Activated CD8-positive, alpha-beta memory T cell treated with anti-CD3 and anti-CD28 coated beads, Interleukin-2, amount 50 U/mL, for 24 hours (primary cell): Measurements from ENCODE around the gene SEL1L.
"Not testable (repeated sequence)": the region's sequence is repeated elsewhere in the genome, so short reads cannot be mapped to it uniquely, and the experiment has no call there.

Source experiments
- DNase-seq: peaks from one replicate; pipeline ENCODE4 v3.0.0-alpha.2; 2020; ENCODE audit errors: extremely low read depth

Gene SEL1L

DNA sequence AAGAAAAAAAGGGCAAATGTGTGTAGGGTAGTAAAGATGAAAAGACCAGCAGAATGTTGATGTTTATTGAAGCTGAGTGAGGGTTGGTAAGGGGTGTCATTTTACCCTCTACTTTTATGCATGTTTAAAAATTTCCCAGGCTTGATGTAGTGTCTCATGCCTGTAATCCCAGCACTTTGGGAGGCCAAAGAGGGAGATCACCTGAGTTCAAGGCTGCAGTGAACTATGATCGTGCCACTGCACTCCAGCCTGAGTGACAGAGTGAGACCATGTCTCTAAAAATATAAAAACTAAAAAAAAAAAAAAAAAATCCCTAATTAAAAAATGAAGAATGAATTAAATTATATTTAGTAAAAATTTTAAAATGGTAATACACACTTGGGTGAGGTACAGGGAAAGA, 8.5 kb downstream of the SEL1L start:
- no peak for DNase-seq

DNA sequence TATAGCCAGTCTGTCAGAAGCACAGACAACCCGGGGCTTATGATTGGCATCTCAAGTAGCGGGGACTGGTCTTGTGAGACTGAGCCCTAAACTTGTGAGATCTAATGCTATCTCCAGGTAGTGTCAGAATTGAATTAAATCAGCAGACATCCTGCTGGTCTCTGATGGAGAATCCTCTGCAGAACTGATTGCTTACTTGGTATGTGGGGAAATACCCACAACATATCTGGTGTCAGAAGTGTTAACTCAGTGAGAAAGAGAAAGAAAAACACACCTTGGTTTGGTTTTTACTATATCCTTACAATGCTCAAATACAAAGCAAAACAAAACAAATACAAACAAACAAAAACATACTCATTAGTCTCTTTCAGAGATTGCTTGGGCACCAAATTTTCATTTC, 10.0 kb downstream of the SEL1L start:
- DNase-seq = no peak

DNA sequence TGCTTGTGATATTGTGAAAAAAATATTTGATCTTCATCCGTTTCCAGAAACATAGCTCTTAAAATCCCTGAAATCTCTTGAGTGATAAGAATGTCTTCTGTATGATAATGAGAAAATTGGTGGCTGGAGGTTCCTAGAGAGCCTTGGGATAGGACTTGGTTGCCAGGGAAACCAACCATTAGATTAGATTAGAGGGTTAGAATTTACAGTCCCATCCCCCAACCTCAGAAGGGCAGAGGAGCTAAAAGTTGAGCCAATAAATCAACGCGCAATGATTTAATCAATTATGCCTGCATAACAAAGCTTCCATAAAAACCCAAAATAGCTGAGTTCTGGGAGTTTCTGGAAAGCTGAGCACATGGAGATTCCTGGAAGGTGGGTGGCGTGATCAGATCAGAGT, 10.6 kb downstream of the SEL1L start:
- DNase-seq = no peak

DNA sequence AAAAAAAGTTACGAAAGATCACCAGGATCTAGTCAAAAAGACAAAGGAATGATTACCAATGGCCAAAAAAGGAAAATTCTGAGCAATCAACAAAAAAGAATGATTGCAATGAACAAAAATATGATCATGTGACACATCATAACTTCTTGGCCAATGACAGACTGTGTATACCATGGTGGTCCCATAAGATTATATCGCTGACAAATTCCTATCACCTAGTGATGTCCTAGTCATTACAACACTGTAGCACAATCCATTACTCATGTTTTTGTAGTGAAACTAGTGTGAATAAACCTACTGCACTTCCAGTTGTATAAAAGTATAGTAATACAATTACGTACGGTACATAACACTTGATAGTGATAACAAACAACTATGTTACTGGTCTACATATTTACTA, 12.3 kb downstream of the SEL1L start:
- no peak for DNase-seq

DNA sequence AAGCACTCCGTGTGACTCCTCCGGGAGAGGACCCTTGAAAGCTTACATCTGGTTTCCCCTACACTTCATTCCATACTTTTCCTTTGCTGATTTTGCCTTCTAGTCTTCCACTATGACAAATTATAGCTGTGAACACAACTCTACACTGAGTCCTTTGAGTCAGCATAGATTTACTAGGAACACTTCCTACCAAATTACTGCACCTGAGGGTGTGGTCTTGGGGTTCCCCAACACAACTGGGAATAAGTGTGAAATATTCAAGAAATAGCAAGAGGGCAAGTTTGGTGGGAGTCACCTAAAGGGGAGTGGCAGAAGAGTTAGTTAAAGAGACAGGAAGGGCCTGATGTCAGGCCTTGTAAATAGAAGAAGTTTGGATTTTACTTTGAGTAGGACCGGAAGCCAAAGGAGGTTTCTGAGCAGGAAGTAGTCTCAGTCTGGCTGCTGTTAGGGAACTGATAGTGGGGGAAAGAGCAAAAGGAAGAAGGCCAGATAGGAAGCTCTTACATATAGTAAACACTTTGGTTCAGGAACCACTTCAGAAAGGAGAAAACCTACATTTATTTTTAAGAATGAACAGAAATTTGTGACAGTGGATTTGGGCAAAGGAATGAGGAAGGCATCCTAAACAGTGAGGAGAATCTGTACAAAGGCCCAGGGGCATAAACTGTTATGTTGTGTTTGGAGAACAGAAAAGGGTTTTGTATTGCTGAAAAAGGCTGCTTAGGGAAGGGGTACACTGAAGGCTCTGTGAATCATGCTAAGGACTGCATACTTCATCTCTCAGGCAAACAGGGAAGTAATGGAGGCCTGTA, 14.2 kb downstream of the SEL1L start:
- no peak for DNase-seq

DNA sequence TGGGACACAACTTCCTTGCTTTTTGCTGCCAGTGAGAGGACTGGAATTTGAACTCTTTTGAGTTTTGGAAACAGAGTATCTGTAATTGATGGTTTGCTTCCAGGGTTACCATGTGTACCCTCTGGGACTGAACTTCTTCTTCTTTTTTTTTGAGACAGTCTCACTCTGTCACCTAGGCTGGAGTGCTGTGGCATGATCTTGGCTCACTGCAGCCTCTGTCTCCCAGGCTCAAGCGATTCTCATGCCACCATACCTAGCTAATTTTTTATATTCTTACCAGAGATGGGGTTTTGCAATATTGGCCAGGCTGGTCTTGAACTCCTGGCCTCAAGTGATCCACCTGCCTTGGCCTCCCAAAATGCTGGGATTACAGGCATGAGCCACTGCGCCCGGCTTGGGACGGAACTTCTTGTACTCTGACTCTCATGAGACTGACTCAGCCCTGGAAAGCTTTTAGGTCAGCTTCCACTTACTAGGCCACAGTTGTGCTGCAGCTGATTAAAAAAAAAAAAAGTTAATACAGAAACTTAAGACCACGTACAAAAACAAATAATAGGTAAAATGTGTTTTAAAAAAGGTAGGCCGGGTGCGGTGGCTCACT, 15.8 kb downstream of the SEL1L start:
- no peak for DNase-seq

DNA sequence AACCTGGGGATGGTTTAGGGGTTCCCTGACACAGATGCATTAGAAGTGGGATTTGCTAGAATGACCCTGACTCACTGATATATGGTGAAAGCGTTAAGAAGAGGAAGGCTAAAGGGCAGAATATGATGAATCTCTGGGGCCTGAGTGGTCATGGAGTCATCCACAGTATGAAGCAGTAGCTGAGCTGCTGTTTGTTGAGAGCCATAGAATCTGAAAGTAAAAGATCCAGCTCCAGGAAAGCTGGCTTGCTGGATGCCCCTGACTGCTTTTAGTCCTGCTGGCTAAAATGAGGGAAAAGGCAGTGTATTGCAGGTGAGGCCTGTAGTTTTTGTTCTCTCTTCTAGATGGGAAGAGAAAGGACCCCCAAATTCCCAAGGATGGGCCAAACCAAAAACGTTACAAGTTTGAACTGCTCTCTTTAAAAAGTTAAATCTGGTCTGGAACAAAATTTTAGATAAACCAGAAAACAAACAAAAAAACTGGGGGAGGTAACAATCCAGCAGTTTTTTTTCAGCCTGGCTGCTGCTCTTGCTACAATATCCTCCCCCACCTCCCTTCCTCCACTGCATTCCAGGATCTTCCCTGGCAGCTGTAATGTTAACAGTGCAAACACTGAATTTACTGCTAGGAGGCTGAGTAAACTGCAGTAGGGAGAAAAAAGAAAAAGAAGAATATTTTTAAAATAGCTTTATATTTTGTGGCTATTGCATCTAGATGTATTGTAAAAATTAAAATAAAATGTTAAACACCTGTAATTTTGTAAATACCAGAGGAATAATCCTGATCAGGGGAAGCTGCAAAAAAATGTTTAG, 16.5 kb downstream of the SEL1L start:
- no peak for DNase-seq

DNA sequence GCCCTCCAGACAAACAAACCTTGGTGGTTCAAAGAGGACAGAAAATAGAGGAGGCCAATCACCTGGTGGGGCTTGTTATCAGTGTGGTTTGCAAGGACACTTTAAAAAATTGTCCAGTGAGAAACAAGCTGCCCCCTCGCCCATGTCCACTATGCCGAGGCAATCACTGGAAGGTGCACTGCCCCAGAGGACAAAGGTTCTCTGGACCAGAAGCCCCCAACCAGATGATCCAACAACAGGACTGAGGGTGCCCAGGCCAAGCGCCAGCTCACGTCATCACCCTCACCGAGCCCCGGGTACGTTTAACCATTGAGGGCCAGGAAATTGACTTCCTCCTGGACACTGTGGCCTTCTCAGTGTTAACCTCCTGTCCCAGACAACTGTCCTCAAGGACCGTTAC, 17.7 kb downstream of the SEL1L start:
- not testable (repeated sequence) for DNase-seq

DNA sequence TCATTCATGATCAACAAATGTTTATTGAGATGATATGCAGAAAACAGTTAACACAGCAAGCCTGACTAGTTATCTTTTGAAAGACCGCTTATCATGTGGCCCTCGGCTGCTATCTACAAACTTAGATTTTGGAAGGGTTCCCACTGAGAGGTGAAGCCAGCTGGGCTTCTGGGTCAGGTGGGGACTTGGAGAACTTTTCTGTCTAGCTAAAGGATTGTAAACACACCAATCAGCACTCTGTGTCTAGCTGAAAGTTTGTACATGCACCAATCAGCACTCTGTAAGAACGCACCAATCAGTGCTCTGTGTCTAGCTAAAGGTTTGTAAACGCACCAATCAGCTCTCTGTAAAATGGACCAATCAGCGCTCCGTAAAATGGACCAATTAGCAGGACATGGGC, 20.8 kb downstream of the SEL1L start:
- not testable (repeated sequence) for DNase-seq

DNA sequence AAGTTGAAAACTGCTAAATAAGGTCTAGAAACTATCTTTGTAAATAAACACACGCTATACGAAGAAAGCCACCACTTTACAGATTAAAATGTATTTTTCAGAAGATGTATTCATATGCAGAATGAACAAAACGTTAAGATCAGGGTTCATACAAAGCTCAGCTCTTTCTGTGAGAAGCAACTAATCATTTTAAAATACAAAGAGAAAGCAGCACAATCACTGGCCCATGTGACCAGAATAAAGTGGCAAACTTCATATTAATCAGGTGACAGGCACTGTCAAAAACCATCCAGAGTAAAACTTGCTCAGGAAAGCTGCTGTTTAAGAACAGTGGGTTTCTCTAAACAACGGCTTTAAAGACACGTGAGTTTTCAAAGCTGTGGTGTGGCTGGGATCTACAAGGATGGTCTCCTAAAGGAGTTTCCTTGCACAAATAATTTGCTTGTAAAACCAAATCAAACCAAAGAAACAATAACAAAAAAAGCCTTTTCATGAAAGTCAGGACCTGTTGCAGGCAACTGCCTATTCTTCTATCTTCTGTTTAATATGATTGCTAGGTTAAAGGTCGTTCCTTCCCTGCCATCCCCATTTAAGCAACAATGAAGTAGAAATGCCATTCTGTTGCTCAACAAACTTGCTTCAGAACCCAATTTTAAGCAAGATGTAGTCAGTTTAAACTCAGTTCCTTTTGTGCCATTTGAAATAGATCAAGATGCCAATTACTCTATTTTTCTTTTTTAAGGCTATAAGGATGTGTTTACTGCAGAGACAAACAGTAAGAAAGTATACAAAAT, 22.3 kb downstream of the SEL1L start:
- no peak for DNase-seq

DNA sequence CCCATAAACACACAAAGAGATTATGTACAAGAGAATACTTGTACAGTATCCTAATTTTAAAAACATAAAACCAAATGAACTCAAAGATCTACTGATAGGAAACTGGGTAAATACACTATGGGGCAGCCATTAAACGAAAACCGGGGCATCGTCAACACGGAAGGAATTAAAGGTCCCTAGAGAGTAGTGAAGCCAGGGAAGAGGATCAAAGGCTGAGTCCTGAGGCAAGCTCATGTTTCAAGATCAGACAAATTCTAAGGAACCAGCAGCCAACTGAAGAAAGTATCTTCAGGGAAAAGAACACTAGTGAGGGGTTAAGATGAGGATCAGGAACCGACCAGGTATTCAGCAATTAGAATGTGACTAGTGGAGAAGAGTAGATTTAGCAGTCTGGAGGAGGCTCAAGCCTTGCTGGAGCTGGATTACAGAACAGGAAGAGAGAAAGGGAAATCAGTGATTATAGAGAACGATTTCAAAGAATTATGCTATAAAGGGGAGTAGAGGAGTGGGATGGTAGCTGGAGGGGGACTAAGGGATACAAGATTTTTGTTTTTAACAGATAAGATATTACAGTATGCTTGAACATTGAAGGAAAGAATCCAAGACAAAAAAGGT, 23.7 kb downstream of the SEL1L start:
- DNase-seq = no peak

DNA sequence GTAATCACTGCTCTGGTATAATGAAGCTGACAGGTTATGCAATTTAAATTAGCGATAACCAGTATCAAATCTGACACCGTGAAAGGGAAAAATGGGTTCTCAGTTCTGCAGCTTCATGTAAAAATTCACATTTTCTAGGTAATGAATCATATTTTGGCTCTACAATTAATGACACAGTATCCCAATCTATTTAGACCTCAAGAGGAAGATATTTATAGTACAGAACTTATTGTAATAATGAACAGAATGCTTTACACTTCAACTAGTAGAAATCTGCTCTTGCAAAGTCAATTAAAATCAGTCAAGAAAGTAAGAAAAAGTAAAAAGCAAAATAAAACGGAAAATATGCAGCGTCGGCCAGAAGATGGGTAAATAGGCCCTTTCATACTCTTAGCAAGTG, 24.3 kb downstream of the SEL1L start:
- DNase-seq = no peak

DNA sequence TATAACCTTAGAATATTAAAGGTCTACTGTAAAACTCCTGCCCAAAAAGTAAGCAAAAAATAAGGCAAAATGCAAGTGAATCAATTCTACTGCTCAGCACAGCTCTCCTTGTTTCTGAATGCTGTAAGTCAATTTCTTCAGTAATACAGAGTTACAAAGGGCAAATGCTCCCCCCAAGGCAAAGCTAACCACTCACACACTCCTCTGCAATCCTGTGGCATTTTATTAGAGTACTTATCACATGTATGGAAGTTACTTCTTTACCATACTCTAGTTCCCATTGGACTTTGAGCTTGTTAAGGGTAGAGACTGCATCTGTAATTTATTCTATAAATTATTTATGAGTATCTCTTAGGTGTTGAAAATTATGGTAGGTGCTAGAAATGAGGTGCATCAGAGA, 27.2 kb downstream of the SEL1L start:
- no peak for DNase-seq

DNA sequence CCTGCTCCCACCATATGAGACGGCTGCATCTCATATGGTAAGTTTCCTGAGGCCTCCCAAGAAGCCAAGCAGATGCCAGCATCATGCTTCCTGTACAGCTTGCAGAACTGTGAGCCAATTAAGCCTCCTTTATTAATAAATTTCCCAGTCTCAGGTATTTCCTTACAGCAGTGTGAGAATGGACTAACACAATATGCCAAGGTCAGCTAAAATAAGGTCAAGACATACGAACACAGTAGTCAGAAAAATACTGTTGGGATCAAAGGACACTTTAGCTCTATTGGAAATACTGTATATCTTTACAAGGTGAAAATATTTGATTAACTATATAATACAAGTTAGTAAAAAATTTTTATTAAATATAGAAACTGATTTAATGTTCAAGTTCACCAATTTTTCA, 28.8 kb downstream of the SEL1L start:
- DNase-seq = no peak

DNA sequence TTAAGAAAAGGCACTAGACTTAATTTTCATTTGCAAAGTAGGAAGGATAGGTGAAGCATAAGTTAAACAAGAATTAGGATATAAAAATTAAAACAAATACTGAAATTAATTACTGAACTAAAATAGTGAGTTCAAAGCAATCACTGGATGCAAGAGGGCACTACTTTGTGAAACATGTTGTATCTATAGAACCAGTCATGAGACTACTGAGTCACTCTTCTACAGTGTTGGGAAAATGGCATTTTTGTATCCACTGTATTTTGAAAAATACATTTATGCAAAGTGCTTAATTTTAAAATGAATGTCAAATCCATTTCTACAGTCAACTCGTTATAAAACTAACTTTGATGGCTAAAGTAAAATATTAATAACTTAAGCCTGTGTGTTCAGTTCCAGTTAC, 47.9 kb downstream of the SEL1L start:
- DNase-seq = no peak

DNA sequence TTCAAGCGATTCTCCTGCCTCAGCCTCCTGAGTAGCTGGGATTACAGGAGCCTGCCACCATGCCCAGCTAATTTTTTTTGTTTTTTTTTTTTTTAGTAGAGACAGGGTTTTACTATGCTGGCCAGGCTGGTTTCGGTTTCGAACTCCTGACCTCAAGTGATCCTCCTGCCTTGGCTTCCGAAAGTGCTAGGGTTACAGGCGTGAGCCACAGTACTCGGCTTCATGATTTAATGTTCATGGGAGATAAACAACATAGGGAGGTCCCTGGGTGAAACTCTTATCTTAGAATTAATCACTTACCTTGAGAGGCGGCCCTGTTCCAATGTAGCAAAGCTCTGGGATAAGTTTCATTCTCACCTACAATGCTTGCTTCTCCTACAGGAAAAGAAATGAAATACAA, 48.3 kb downstream of the SEL1L start:
- DNase-seq = no peak

DNA sequence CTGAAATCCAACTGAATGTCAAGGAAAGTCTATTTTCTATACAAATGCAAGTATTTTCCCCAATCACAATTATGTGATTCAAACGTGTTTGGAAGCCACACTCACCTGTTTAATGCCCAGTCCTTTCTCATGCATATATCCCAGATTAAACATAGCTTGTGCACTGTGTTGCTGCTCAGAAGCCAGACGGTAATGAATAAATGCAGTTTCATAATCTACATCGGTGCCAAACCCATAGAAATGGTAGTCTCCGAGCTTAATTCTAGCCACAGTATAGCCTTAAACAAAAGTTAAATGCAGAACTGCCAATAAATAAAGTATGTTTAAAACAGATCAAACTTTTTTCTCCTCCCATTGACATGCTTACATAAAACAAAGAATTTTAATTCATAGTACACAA, 49.5 kb downstream of the SEL1L start:
- DNase-seq = no peak

DNA sequence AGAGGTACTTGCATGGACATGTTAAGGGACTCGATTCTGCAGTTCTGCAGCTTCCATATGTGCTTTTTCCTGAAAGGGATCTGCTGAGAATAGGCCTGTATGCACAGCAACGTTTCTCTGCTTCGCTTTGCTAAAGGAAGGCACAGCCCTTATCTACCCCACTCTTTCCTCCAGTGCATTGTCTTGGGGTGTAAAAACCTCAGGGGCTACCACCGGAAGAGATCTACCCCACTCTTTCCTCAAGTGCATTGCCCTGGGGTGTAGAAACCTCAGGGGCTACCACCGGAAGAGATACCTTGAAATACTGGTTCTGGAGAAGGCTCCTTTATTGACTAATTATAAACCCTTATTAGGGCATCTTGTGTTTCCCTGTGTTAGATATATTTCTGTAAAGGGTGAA, 52.9 kb downstream of the SEL1L start:
- DNase-seq = no peak

DNA sequence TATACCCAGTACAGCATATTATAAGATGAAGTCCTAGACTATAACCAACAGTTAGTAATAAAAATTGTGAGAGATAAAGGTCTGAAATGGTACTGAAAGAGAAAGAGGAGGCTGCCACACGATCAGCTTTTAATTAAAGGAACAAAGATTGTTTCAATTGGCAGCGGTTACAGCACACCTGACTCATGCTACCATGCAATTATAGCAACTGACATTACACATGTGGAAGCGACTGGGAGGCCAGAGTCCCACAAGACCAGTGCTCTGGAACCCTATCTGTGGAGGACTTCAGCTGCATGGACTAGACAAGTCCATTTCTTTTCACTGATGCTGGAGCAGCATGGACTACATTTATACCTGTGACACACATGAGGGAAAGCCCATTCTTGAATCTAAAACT, 55.2 kb downstream of the SEL1L start:
- DNase-seq = no peak

DNA sequence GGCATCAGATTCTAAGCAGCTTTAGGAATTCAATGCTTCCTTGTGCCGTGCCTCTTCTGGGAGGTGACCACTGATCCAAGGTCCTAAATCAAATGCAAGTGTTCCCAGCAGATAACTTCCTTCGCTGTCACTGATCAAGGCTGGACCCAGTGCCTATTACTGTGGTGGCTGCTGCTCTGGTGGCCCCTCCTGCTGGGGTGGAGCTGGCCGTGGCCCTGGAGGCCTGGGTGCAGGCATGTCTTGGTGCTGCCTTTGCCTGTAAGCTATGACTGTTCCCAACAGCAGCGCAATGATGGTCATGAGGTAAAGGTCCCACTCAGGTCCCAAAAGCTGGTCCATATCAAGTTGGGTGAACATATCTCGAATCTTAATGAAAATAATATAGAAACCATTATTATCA, 56.8 kb downstream of the SEL1L start:
- DNase-seq = no peak

DNA sequence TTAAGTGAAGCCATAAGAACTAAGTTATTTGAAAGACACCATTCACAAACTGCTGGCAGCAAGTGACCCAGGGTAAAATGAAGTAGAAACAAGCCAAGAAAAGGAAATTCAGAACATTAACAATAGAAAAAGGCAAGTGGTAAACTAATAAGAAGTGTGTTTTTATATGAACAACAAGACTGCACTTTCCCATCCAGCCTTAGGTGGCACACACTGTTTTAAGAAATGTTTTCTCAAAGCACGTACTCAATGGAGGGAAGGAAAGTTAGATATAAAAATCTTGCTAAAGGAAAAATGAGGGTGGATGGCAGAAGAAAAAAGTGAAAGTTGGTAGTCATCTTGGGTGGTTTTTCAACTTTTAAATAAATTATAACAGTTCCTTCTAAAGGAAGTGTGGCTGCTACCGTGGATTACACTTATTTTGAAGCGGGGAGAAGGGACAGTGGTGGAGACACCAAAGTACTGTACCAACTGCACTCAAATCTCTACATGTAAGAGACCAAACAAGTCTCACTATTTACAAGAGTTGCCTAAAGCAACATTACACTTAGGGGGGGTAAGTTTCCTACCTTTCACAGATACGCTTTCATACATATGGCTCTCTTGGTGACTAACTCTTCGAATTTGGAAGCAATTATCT, 58.8 kb downstream of the SEL1L start:
- DNase-seq = no peak
